GM19099 (cell line): Measurements from ENCODE around the gene ATG4B.
A peak's percentile ranks its signal among the peaks of the same experiment; 100 is the strongest.

ENCODE experiments used
- POLR2A ChIP-seq: IDR thresholded peaks from 3 replicates; pipeline ENCODE4 v1.6.1; 2011; ENCODE audit warnings: low read depth; ENCODE audit not compliant: insufficient read length; ENCODE audit errors: extremely low read depth

ATG4B gene

GRCh38 chr2:241680827-241681599, 43.5 kb downstream of the ATG4B start:
- TF ChIP-seq POLR2A, result no peak

GRCh38 chr2:241686324-241686649, 48.8 kb downstream of the ATG4B start:
- TF ChIP-seq POLR2A, result no peak

DNA sequence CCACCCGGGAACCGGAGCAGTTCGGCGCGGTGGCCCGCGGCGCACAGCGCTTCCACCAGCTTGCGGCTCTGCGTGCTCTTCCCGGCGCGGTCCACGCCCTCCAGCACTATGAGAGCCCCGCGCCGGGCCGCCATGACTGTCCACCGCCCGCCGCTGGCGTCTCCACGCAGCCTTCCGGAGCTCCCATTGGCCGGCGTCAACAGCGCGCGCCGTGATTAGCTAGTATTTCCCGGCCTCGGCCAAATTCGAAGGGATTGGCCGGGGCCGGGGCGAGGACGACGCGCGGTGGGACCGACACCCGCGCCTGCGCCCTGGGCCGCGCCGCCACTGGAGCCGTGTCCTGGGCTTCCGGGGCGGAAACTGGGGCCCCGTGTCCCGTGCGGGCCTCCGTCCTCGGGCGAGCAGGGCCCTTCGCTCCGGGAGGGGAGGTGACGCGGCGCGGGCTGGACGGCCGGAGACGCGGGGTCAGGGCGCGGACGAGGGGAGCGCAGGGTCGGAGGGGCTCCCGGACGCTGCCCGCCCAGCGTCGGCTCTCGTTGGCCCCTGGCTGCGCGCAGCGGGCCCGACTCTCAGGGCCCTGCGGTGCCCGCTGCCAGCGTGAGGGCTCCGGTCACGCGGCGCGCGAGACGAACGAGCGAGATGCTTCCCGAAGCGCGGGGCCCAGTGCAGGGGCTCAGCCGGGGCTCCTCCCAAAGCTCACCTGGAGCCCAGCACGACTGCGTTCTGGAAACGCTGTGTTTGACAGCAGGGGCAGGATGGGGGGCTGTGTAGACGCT, 49.3 kb downstream of the ATG4B start, which contains the start of gene DTYMK:
Gene DTYMK, minus strand, starts transcription at position 166 of the 776 bp plus-strand sequence. Its CDS starts 32 bp downstream, at position 134.
- peak; percentile 89 for TF ChIP-seq POLR2A

DNA sequence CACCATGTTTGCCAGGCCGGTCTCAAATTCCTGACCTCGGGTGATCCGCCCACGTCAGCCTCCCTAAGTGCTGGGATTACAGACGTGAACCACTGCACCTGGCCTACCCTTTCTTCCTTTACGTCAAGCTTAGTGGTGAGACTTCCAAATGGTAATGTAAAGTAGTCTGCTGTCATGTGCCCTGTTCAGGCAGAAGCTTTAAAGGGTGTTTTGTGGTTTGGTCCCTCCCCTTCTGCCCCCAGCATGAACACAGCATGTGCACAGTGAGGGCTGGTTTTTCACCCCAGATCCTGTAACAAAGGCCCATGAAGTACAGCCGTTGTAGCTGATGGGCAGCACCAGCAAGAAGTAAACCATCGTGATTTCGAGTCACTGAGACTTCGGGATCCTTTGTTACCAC, 51.8 kb downstream of the ATG4B start:
- no peak for TF ChIP-seq POLR2A

GRCh38 chr2:241690202-241690717, 52.8 kb downstream of the ATG4B start:
- TF ChIP-seq POLR2A, result no peak

DNA sequence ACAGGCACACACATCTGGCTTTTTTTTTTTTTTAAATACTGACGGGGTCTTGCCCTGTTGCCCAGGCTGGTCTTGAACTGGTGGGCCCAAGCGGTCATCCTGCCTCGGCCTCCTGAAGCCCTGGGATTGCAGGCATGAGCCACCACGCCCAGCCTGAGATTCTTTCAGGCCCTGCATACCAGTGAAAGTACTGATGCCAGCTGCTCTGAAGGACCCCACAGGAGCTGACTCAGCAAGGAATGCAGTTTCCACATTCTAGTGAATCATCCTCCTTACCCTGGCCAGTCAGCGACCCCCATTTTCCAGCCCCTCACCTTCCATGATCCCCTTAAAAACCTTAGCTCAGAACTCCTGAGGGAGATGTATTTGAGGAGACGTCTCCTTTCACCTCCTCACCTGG, 55.0 kb downstream of the ATG4B start:
- TF ChIP-seq POLR2A, result no peak

DNA sequence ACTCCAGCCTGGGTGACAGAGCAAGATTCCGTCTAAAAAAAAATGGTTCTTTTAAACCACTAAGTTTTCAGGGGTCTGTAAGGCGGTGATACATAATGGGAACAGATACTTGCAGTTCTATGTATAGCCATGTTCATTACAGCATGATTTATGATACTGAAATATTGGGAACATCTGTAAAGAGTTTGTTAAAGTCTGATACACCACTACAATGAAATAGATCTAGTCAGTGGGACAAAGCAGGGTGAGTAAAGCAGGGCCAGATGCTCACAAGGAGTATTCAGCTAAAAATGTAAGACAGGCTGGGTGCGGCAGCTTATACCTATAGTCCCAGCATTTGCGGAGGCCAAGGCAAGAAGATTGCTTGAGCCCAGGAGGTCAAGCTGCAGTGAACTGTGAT, 58.2 kb downstream of the ATG4B start:
- no peak for TF ChIP-seq POLR2A

- TF ChIP-seq POLR2A, result no peak
These were observed 63.6 kb downstream of the ATG4B start for GRCh38 chr2:241701149-241701398.

DNA sequence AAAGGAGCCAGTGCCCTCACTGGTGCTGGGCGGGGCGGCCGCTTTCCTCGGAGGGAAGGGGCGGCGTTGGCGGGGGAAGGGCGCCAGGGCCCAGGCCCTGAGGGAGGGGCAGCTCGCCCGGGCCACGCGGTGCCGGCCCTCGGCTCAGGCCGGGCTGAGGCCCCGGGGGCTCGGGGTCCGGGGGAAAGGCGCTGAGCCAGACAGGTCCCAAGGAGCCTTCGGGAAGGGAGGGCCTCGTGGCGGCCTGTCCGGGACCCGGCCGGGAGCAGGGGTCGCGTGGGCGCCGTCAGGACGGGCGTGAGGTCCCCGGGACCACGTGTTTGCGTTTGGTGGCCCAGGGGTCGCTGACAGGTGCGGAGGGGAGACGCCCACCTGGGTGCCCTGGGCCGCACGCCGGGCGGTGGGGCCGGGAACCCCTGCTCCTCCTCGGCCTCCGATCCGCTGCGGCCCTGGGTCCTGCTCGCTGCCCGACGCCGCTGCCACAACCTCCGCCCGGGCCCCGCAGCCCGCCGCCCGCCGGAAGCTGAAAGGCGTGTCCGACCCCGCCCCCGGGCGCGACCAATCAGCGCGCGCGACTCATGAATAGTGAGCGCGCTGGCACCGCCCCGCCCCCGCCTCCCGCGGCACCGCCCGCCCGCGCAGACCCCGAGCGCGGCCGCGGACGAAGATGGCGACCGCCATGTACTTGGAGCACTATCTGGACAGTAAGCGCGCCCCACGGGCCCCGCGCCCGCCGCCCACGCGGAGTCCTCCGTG, 64.1 kb downstream of the ATG4B start, which contains the start of gene ING5:
Gene ING5, plus strand, starts transcription at position 641 of the 756 bp plus-strand sequence. Its CDS starts 27 bp downstream, at position 668.
- TF ChIP-seq POLR2A, result peak; percentile 77

- no peak for TF ChIP-seq POLR2A
These were observed 64.9 kb downstream of the ATG4B start for GRCh38 chr2:241702155-241703031.

DNA sequence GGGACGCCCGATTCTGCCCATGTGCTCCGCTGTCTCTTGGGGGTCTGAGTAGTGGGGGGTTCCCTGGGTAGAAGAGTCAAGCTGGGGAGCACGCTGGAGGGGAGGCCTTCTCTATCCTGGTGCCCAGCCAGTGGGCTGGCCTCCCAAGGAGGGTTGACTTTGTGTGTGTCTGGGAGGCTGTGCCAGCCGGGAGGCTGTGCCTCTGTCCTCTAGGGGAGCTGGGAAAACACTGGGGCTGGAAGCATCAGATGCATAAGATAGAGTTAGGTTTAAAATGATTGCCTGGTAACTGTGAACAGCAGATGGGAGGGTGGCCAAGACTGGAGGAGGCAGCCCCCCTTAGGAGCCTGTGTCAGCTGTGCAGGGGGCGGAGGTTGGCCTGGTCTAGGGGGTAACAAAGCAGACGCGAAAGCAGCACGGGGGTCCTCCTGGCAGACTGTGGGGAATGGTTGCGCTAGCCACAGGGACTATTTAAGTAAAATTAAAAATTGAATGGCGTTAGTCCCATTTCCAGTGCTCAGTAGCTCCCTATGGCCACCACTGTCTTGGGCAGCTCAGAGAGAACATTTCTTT, 65.6 kb downstream of the ATG4B start:
- no peak for TF ChIP-seq POLR2A

GRCh38 chr2:241706537-241706936, 69.0 kb downstream of the ATG4B start:
- TF ChIP-seq POLR2A, result no peak

- no peak for TF ChIP-seq POLR2A
These were observed 71.4 kb downstream of the ATG4B start for GRCh38 chr2:241708879-241709278.

- TF ChIP-seq POLR2A, result no peak
These were observed 81.6 kb downstream of the ATG4B start for GRCh38 chr2:241719093-241719492.
